ENCODE measurements around the gene SLC1A7. TPM values are rescaled to one million over a fixed set of nuclear protein-coding genes. Genes with fewer than 3 reads are reported as not detected.

The SLC1A7 gene
- total RNA-seq, 1 donor from 2014 or later = not detected

Small RNA genes within 50 kb of the gene (small RNA-seq; reads per million reads assigned to genes)
- gene HIGD1AP11 = not detected

Other genes starting within 250 kb of the SLC1A7 start
- 26.6 TPM for gene ECHDC2, start 220.9 kb downstream of the SLC1A7 start, total RNA-seq
- 39.1 TPM for gene SCP2, start 215.4 kb downstream of the SLC1A7 start, total RNA-seq
- 3.7 TPM for gene PODN, start 80.4 kb downstream of the SLC1A7 start, total RNA-seq
- gene CPT2, start 54.2 kb upstream of the SLC1A7 start, total RNA-seq = 8.9 TPM
- gene CZIB, start 78.0 kb upstream of the SLC1A7 start, total RNA-seq = 38.1 TPM
- gene MAGOH, start 95.9 kb upstream of the SLC1A7 start, total RNA-seq = 33.4 TPM
- 1.6 TPM for gene LRP8, start 185.4 kb upstream of the SLC1A7 start, total RNA-seq